GM19240 (cell line): ENCODE results near the gene TTC9.
"Not testable (repeated sequence)": the region's sequence is repeated elsewhere in the genome, so short reads cannot be mapped to it uniquely, and the experiment has no call there.

Experiments used
- DNase-seq: peaks from one replicate; pipeline ENCODE4 v3.0.0; 2011; ENCODE audit warnings: low spot score; ENCODE audit not compliant: insufficient read length

The TTC9 gene

GRCh38 chr14:70677341-70677740 is 35.6 kb downstream of the TTC9 start:
- DNase-seq: no peak

GRCh38 chr14:70680748-70681147 is 39.0 kb downstream of the TTC9 start:
- no peak for DNase-seq

- no peak for DNase-seq
Measured at GRCh38 chr14:70683983-70684382, 42.3 kb downstream of the TTC9 start.

- DNase-seq: no peak
Measured at GRCh38 chr14:70685474-70686197, 43.9 kb downstream of the TTC9 start.

GRCh38 chr14:70692210-70692609 is 50.5 kb downstream of the TTC9 start:
- no peak for DNase-seq

GRCh38 chr14:70696026-70696425 is 54.3 kb downstream of the TTC9 start:
- DNase-seq: no peak

- DNase-seq: no peak
Measured at GRCh38 chr14:70697701-70698100, 56.0 kb downstream of the TTC9 start.

- DNase-seq: no peak
Measured at GRCh38 chr14:70698288-70698687, 56.6 kb downstream of the TTC9 start.

- no peak for DNase-seq
Measured at GRCh38 chr14:70699646-70700045, 57.9 kb downstream of the TTC9 start.

- no peak for DNase-seq
Measured at GRCh38 chr14:70700955-70701585, 59.4 kb downstream of the TTC9 start.

- no peak for DNase-seq
Measured at GRCh38 chr14:70701610-70702009, 59.9 kb downstream of the TTC9 start.

- no peak for DNase-seq
Measured at GRCh38 chr14:70702161-70702560, 60.4 kb downstream of the TTC9 start.

GRCh38 chr14:70703621-70704168 is 62.0 kb downstream of the TTC9 start:
- DNase-seq: not testable (repeated sequence)

GRCh38 chr14:70704960-70705359 is 63.2 kb downstream of the TTC9 start:
- no peak for DNase-seq

GRCh38 chr14:70706177-70706576 is 64.5 kb downstream of the TTC9 start:
- no peak for DNase-seq

- peak; percentile 13 for DNase-seq
Measured at GRCh38 chr14:70707138-70708038, 65.7 kb downstream of the TTC9 start.

GRCh38 chr14:70708717-70709570 is 67.2 kb downstream of the TTC9 start:
- DNase-seq: no peak

- no peak for DNase-seq
Measured at GRCh38 chr14:70709726-70710382, 68.1 kb downstream of the TTC9 start.

GRCh38 chr14:70711451-70711850 is 69.7 kb downstream of the TTC9 start:
- no peak for DNase-seq

GRCh38 chr14:70713096-70713495 is 71.4 kb downstream of the TTC9 start:
- DNase-seq: no peak
